ENCODE results near the gene ASXL2.

DNA sequence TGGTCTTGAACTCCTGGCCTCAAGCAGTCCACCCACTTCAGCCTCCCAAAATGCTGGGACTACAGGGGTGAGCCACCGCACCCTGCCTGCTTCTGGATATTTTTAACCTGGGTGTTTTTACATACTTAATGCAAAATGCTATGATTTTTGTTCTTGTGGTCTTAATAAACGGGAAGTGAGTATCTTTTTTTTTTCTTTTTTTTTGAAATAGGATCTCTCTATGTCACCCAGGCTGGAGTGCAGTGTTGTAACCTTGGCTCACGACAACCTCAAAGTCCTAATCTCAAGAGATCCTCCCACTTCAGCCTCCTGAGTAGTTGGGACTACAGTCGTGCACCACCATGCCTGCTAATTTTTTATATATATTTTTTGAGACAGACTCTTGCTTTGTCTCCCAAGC, 19.2 kb upstream of the ASXL2 start:
- TF ChIP-seq EP300 (conservative IDR thresholded peaks at IDR 0.05; ENCODE audit: poor library complexity, severe bottlenecking) (no peak), POLR2AphosphoS5 (IDR thresholded peaks at IDR 0.05) (no peak), EZH2 (IDR thresholded peaks at IDR 0.05; ENCODE audit: borderline replicate concordance, insufficient read depth, low read length, poor library complexity, severe bottlenecking) (no peak), TAF1 (IDR thresholded peaks at IDR 0.05; ENCODE audit: low read depth) (no peak), RAD21 (conservative IDR thresholded peaks at IDR 0.05) (no peak), SMC3 (conservative IDR thresholded peaks at IDR 0.05; ENCODE audit: poor library complexity) (no peak), MXI1 (conservative IDR thresholded peaks at IDR 0.05; ENCODE audit: poor library complexity, severe bottlenecking) (no peak)
- TF ChIP-seq, protein P1, sequence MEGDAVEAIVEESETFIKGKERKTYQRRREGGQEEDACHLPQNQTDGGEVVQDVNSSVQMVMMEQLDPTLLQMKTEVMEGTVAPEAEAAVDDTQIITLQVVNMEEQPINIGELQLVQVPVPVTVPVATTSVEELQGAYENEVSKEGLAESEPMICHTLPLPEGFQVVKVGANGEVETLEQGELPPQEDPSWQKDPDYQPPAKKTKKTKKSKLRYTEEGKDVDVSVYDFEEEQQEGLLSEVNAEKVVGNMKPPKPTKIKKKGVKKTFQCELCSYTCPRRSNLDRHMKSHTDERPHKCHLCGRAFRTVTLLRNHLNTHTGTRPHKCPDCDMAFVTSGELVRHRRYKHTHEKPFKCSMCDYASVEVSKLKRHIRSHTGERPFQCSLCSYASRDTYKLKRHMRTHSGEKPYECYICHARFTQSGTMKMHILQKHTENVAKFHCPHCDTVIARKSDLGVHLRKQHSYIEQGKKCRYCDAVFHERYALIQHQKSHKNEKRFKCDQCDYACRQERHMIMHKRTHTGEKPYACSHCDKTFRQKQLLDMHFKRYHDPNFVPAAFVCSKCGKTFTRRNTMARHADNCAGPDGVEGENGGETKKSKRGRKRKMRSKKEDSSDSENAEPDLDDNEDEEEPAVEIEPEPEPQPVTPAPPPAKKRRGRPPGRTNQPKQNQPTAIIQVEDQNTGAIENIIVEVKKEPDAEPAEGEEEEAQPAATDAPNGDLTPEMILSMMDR (IDR thresholded peaks at IDR 0.05; ENCODE audit: poor library complexity, severe bottlenecking) = no peak
- TF ChIP-seq, protein P2, sequence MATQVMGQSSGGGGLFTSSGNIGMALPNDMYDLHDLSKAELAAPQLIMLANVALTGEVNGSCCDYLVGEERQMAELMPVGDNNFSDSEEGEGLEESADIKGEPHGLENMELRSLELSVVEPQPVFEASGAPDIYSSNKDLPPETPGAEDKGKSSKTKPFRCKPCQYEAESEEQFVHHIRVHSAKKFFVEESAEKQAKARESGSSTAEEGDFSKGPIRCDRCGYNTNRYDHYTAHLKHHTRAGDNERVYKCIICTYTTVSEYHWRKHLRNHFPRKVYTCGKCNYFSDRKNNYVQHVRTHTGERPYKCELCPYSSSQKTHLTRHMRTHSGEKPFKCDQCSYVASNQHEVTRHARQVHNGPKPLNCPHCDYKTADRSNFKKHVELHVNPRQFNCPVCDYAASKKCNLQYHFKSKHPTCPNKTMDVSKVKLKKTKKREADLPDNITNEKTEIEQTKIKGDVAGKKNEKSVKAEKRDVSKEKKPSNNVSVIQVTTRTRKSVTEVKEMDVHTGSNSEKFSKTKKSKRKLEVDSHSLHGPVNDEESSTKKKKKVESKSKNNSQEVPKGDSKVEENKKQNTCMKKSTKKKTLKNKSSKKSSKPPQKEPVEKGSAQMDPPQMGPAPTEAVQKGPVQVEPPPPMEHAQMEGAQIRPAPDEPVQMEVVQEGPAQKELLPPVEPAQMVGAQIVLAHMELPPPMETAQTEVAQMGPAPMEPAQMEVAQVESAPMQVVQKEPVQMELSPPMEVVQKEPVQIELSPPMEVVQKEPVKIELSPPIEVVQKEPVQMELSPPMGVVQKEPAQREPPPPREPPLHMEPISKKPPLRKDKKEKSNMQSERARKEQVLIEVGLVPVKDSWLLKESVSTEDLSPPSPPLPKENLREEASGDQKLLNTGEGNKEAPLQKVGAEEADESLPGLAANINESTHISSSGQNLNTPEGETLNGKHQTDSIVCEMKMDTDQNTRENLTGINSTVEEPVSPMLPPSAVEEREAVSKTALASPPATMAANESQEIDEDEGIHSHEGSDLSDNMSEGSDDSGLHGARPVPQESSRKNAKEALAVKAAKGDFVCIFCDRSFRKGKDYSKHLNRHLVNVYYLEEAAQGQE (IDR thresholded peaks at IDR 0.05; ENCODE audit: borderline replicate concordance) = no peak

Measured in neural cell (in vitro differentiated cells).